GM21825 (cell line): ENCODE results near the gene PCNT.

ENCODE experiments used
- ATAC-seq: cut with Tn5 transposase; IDR thresholded peaks from one replicate; pipeline ENCODE4 v1.9.1; 2021; ENCODE audit warnings: mild to moderate bottlenecking, moderate library complexity; ENCODE audit not compliant: unreplicated experiment

Gene PCNT

GRCh38 chr21:46471514-46471913 lies 147.6 kb downstream of the PCNT start:
- ATAC-seq, result no peak

GRCh38 chr21:46472246-46472645 lies 148.3 kb downstream of the PCNT start:
- ATAC-seq, result no peak

- no peak for ATAC-seq
These were observed 150.4 kb downstream of the PCNT start for GRCh38 chr21:46474382-46474781.

GRCh38 chr21:46475296-46475695 lies 151.3 kb downstream of the PCNT start:
- no peak for ATAC-seq

- ATAC-seq, result no peak
These were observed 153.8 kb downstream of the PCNT start for GRCh38 chr21:46477765-46478164.

GRCh38 chr21:46478910-46479309 lies 155.0 kb downstream of the PCNT start:
- no peak for ATAC-seq

GRCh38 chr21:46480466-46480865 lies 156.5 kb downstream of the PCNT start:
- no peak for ATAC-seq

GRCh38 chr21:46482225-46482845 lies 158.4 kb downstream of the PCNT start:
- ATAC-seq, result no peak

GRCh38 chr21:46482846-46483231 lies 158.9 kb downstream of the PCNT start:
- no peak for ATAC-seq

- ATAC-seq, result no peak
These were observed 159.6 kb downstream of the PCNT start for GRCh38 chr21:46483300-46484295.

- ATAC-seq, result no peak
These were observed 162.6 kb downstream of the PCNT start for GRCh38 chr21:46486481-46487126.

- no peak for ATAC-seq
These were observed 165.3 kb downstream of the PCNT start for GRCh38 chr21:46489162-46489663.

- ATAC-seq, result no peak
These were observed 165.8 kb downstream of the PCNT start for GRCh38 chr21:46489800-46490199.

GRCh38 chr21:46491553-46491952 lies 167.6 kb downstream of the PCNT start:
- no peak for ATAC-seq

- ATAC-seq, result no peak
These were observed 168.9 kb downstream of the PCNT start for GRCh38 chr21:46492851-46493250.

GRCh38 chr21:46493828-46494227 lies 169.9 kb downstream of the PCNT start:
- ATAC-seq, result no peak
